Skin of body (tissue), 2 donors: ENCODE data around the gene FOXA1. TPM values are rescaled to one million over a fixed set of nuclear protein-coding genes. Genes with fewer than 3 reads are reported as not detected.

Source experiments
- DNase-seq: peaks from one replicate; lab custom pipeline; 2025; lab: John Stamatoyannopoulos, UW
- total RNA-seq: library from RNA; depleted of rRNA; stranded (reverse); fragments of >200 nt; gene quantifications from one replicate; pipeline ENCODE4 v1.2.3, GENCODE V29; 2014

FOXA1 gene
- total RNA-seq, 1 donor from 2014 or later: 0.59 TPM

GRCh38 chr14:37589715-37590427 lies 5.2 kb downstream of the FOXA1 start:
- DNase-seq: no peak

GRCh38 chr14:37588956-37589714 lies 5.9 kb downstream of the FOXA1 start:
- DNase-seq: no peak

- DNase-seq: no peak
These were observed 6.4 kb downstream of the FOXA1 start for GRCh38 chr14:37588667-37588955.

GRCh38 chr14:37587881-37588666 lies 7.0 kb downstream of the FOXA1 start:
- no peak for DNase-seq

GRCh38 chr14:37587131-37587803 lies 7.8 kb downstream of the FOXA1 start:
- no peak for DNase-seq

GRCh38 chr14:37586797-37587130 lies 8.3 kb downstream of the FOXA1 start:
- DNase-seq: no peak

- no peak for DNase-seq
These were observed 8.9 kb downstream of the FOXA1 start for GRCh38 chr14:37585971-37586796.

GRCh38 chr14:37585101-37585511 lies 9.9 kb downstream of the FOXA1 start:
- no peak for DNase-seq

- no peak for DNase-seq
These were observed 10.6 kb downstream of the FOXA1 start for GRCh38 chr14:37584211-37585100.

GRCh38 chr14:37583358-37584210 lies 11.5 kb downstream of the FOXA1 start:
- no peak for DNase-seq

GRCh38 chr14:37580146-37580545 lies 14.9 kb downstream of the FOXA1 start:
- DNase-seq: no peak

- no peak for DNase-seq
These were observed 15.8 kb downstream of the FOXA1 start for GRCh38 chr14:37579274-37579673.

- DNase-seq: no peak
These were observed 21.7 kb downstream of the FOXA1 start for GRCh38 chr14:37573356-37573755.

GRCh38 chr14:37571391-37571790 lies 23.7 kb downstream of the FOXA1 start:
- DNase-seq: no peak

GRCh38 chr14:37569729-37570128 lies 25.3 kb downstream of the FOXA1 start:
- DNase-seq: no peak

- DNase-seq: no peak
These were observed 28.2 kb downstream of the FOXA1 start for GRCh38 chr14:37566811-37567371.

GRCh38 chr14:37565550-37565949 lies 29.5 kb downstream of the FOXA1 start:
- no peak for DNase-seq

GRCh38 chr14:37563189-37563588 lies 31.9 kb downstream of the FOXA1 start:
- no peak for DNase-seq

- DNase-seq: no peak
These were observed 35.7 kb downstream of the FOXA1 start for GRCh38 chr14:37559386-37559785.
